ENCODE measurements around the gene DGKB. TPM values are rescaled to one million over a fixed set of nuclear protein-coding genes. Genes with fewer than 3 reads are reported as not detected.
A peak's percentile ranks its signal among the peaks of the same experiment; 100 is the strongest.

Gene DGKB
- total RNA-seq, 4 donors from 2014 or later: 0.78 to 2.5 (median 1.5) TPM

- Histone ChIP-seq H3K4me3 (no peak overlapping the region), H3K27ac (no peak overlapping the region), H3K27me3 (no peaks in the 10 kb centered on the region), H3K9me3 (no peaks in the 10 kb centered on the region), H3K36me3 (no peaks in the 10 kb centered on the region), H3K4me1 (no peaks in the 10 kb centered on the region)
- TF ChIP-seq EP300 (IDR thresholded peaks at IDR 0.05) (no peak), CTCF (IDR thresholded peaks at IDR 0.05) (no peak), POLR2A (IDR thresholded peaks at IDR 0.05) (no peak)
- DNase-seq (ENCODE audit: low spot score in 2 of 2): no peak
- 85 to 89% methylated on average over 3 of the region's 3 CpGs for WGBS, 2 donors
Measured at GRCh38 chr7:14385074-14385473, 517.5 kb downstream of the DGKB start.

- 90 to 94% methylated on average over 3 of the region's 3 CpGs for WGBS, 2 donors
- no peaks in the 10 kb centered on the region for H3K36me3 ChIP-seq
- peaks cover 0 to 15% (median 4%) of the 10 kb centered on the region in 4 donors for H3K4me1 ChIP-seq
- H3K9me3 ChIP-seq: no peaks in the 10 kb centered on the region
- no peak for DNase-seq (ENCODE audit: low spot score in 2 of 2)
- H3K27ac ChIP-seq: no peak overlapping the region
- TF ChIP-seq POLR2A (IDR thresholded peaks at IDR 0.05): no peak
- H3K4me3 ChIP-seq: no peak overlapping the region
- no peaks in the 10 kb centered on the region for H3K27me3 ChIP-seq
Measured at GRCh38 chr7:14381936-14382335, 520.6 kb downstream of the DGKB start.

- Histone ChIP-seq H3K27ac (no peak overlapping the region), H3K9me3 (no peaks in the 10 kb centered on the region), H3K36me3 (no peaks in the 10 kb centered on the region), H3K4me1 (peaks cover 0 to 17% (median 4%) of the 10 kb centered on the region in 4 donors), H3K4me3 (no peak overlapping the region), H3K27me3 (no peaks in the 10 kb centered on the region)
- no peak for TF ChIP-seq EP300 (IDR thresholded peaks at IDR 0.05)
- no peak for TF ChIP-seq POLR2A (IDR thresholded peaks at IDR 0.05)
- TF ChIP-seq CTCF (IDR thresholded peaks at IDR 0.05): no peak
- DNase-seq (ENCODE audit: low spot score in 2 of 2): no peak
- WGBS, 2 donors: 79 to 88% methylated on average over 3 of the region's 3 CpGs
Measured at GRCh38 chr7:14381306-14381705, 521.2 kb downstream of the DGKB start.

DNA sequence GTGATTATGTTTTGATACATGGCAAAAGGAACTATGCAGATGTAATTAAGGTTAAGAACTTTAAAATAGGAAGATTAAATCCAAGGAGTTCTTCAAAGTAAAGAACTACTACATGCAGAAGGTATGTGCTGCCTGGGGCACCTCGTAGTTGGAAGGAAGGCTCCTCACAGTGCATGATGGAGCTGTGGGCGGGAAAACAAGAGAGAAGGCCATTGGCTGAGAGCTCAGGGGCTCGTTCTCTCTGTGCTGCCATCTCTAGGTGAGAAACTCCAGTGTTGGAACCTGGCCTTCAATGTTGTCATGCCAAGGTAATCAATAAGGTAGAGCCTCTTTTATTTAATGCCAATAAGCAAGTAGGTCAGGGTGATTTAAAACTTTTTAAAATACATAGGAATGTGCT, 521.7 kb downstream of the DGKB start:
- Histone ChIP-seq H3K36me3 (no peaks in the 10 kb centered on the region), H3K9me3 (no peaks in the 10 kb centered on the region), H3K27ac (no peak overlapping the region), H3K4me1 (peaks cover 0 to 17% (median 4%) of the 10 kb centered on the region in 4 donors), H3K4me3 (no peak overlapping the region), H3K27me3 (no peaks in the 10 kb centered on the region)
- DNase-seq (ENCODE audit: low spot score in 2 of 2): no peak
- WGBS, 2 donors: 80 to 88% methylated on average over 3 of the region's 3 CpGs
- TF ChIP-seq POLR2A (IDR thresholded peaks at IDR 0.05): no peak

DNA sequence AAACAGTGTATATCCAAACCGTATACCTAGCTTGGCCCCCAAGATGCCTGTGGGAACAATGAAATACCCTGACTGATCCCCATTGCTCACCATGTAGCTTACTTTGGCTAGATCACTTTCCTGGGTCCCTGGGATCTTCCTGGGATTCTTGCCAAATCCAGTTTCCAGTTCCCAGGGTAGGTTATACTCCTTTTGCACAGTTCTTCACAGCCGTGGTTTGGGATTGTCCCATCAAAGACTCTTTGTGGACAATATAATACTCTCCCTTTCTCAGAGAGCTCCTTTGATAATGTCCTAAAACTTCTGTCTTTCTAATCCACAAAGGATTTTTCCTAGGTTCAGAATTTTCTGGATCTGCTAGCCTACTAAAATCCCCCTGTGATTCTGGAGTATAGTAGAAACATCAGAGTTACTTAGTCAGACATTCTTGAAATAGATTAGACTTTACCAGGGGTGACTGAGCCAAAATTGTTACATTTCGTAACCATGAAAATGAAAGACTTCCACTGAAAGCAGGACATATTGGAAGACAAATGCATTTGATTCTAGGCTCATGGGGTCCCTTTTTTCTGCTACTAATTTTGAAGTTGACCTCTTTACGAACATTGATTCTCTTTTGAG, 524.8 kb downstream of the DGKB start:
- WGBS, 2 donors: 46 to 51% methylated on average over 4 of the region's 4 CpGs
- no peaks in the 10 kb centered on the region for H3K9me3 ChIP-seq
- DNase-seq (ENCODE audit: low spot score in 2 of 2): no peak
- H3K4me3 ChIP-seq: no peak overlapping the region
- H3K4me1 ChIP-seq: peaks cover 0 to 17% (median 4%) of the 10 kb centered on the region in 4 donors
- no peaks in the 10 kb centered on the region for H3K36me3 ChIP-seq
- TF ChIP-seq EP300 (IDR thresholded peaks at IDR 0.05): no peak
- TF ChIP-seq POLR2A (IDR thresholded peaks at IDR 0.05): no peak
- no peak for TF ChIP-seq CTCF (IDR thresholded peaks at IDR 0.05)
- no peaks in the 10 kb centered on the region for H3K27me3 ChIP-seq
- peak overlapping the region in 1 of 4 donors; percentile 64 for H3K27ac ChIP-seq

DNA sequence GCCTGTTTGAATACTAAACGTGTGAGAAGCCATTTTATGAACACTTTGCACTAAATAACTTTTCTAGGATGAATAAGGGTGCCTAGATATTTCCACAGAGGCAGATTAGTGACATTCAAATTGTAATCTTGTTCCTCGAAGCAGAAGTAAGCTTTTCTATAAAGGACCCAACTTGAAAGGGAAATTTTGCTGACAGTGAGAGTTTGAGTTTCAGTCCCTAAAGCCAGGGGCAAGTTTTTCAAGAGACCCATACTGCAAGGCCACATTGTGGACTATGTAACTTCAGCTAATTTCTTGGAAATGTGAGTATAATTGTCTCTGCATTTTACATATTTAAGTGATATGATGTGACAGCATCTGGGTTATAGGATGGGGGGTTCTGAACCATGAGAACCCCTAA, 525.8 kb downstream of the DGKB start:
- no peak for DNase-seq (ENCODE audit: low spot score in 2 of 2)
- Histone ChIP-seq H3K27ac (no peak overlapping the region), H3K27me3 (no peaks in the 10 kb centered on the region), H3K4me3 (no peak overlapping the region), H3K36me3 (no peaks in the 10 kb centered on the region), H3K4me1 (peaks cover 0 to 17% (median 4%) of the 10 kb centered on the region in 4 donors), H3K9me3 (no peaks in the 10 kb centered on the region)
- no peak for TF ChIP-seq EP300 (IDR thresholded peaks at IDR 0.05)
- TF ChIP-seq CTCF (IDR thresholded peaks at IDR 0.05): no peak
- TF ChIP-seq POLR2A (IDR thresholded peaks at IDR 0.05): no peak
- 39 to 43% methylated on average over 2 of the region's 2 CpGs for WGBS, 2 donors
